GM19240 (cell line): ENCODE data around the gene IGFALS.

Source experiments
- DNase-seq: peaks from one replicate; pipeline ENCODE4 v3.0.0; 2011; ENCODE audit warnings: low spot score; ENCODE audit not compliant: insufficient read length

The IGFALS gene

DNA sequence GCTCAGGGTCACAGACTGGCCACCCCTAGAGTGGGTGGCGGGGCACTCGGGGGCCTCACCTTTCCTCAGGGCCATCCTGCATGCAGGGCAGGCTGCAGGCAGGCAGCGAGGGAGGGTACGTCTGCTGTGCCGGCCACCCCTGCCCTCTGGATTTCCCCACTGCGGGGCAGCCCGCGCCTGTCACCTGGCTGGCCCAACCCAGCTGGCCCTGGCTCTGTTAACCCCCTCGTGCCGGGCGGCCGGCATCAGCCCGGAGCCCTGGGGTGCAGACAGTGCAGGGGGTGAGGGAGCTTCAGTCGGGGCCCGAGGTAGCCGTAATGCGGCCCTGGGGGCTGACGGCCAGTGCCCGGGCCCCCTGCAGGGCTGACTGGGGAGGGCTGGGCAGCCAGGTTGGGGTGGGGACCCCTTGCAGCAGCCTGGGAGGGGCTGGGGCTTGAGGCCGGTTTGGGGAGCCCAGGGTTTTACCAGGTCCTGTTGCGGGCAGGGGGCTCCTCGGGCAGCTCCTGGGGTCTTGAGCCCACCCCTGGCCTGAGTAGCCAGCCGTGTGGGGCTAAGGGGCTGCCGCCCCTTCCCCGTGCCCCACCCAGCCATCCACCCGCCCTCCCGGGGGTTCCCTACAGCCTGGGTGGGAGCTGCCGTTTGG lies at the start of gene IGFALS:
TSS of gene IGFALS (minus strand) at position 128 of the 643 bp plus-strand sequence. CDS start at position 75, 53 bp downstream.
- no peak for DNase-seq

DNA sequence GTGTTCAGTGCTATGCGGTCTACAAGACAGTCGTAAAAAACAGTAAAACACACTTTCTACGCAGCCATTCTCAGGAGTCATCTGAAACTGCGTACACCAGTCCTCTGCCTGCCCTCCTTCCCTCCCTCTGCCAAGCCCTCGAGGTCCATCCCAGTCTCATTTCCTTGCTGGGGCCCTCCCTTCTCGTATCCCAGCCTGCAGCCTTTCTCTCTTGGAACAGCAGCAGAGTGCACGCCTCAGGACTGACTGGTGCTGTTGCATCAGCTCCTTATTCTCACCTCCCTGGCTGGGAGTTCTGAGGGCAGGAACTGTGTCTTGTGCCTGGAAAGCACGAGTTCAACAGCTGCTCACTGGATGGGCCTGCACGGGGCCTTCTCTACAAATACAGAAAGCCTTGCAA lies 46.0 kb upstream of the IGFALS start:
- no peak for DNase-seq

DNA sequence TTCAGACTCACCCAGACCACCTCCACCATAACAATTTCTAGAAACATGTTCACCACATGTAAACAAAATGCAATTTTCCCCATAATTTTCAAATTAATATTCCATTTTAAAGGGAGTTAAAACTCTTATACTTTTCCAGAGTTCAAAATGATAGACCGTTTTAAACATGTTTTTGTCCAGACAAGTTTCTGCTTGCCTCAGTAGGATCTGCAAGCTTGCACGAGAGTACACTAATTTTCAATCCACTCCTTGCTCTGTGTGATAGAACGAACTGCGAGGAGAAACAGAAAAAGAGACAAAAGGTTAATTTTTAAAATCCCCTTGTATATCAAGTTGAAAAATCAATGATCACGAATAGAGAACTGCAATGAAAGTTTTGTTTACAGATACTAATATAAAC lies 40.6 kb upstream of the IGFALS start:
- DNase-seq = no peak

DNA sequence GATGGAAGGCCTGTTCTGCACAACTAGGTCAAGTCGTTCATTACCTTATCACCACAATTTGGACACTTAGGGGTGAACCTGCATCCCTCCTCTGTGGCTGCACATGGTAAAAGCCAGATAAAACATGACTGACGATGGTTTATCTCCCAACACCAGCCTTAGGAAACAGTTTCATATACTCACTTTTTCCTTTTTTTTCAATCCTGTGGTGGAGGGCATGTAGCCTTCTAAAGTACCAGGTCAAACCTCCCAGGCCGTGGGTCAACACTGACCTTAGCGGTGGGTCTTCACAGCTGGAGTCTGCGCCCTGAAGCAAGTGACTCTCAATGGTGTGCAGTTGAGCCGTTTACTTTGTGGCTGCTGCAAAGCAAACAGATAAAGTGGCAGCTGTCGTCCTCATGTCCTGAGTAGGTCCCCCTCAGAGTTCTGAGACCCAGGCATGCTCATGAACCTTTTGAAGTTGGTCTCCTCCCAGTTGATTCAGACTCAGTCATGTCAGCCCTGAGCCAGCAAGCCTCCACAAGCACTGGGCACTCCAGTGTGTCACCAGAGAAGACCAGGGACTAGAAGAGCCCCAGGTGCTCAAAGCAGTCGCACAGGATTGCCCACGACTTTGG lies 39.4 kb upstream of the IGFALS start:
- no peak for DNase-seq

DNA sequence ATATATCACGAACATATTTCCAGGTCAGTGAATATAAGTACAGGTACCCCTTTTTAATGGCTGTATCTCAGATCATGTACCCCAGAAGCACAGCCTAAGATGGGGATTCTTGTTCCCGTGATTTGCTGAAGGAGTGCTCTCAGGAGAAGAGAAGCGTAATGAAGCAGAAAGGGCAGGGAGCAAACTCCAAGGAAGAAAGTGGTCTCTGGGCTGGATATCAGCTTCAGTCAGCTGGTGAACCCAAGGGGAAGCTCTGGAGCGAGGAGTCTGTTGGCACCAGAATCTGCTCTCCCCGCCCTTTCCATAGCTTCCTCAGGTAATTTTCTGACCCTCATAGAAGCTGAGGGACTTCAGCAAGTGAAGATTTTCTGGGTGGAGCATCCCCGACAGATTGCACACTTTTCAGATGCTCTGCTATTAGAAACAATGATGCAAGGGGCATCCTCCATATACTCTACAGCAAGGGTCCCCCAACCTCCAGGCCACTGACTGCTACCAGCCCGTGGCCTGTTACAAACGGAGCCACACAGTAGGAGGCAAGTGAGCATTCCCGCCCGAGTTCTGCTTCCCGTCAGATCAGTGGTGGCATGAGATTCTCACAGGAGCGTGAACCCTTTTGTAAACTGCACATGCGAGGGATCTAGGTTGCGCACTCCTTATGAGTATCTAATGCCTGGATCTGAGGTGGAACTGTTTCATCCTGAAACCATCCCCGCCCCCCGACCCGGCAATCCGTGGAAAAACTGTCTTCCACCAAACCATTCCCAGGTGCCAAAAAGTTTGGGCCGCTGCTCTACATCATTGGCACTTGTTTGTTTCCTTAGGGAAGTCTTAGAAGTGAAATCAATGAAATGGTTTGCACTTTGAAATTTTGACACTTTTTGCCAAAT lies 37.9 kb upstream of the IGFALS start:
- no peak for DNase-seq

GRCh38 chr16:1830213-1830612 lies 36.7 kb upstream of the IGFALS start:
- DNase-seq = no peak

DNA sequence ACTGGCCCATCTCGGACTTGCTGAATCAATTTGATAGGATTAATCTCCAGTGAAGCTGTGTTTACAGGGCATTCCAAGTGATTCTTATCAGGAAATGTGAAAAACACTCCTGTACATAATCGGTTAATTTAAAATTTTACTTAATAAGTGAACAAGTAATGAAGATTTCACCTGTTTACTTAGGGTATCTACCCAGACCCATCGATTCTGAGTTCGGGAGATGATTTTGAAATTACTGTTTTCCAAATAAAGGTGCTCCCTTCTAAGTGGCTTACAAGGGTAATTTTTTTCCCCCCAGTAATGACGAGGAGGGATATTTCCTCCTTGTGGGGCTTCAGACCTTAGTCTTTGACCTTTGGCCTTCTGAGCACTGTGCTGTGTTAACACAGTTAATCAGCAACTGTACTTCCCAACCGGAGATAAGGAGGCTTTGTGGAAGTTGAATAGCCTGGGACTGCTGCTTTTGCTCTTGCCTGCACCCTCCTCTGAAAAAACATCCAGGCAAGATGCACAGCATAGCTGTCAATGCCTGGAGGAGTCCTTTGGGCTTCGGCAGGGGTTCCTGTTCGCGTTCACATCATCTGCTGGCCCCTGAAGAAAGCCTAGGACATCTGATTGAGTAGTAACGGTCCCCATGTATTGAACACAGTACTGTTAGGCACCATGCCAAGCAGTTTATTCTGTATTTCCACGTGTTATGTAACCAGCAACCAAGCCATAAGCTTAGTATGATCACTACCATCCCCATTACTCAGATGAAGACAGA lies 35.3 kb upstream of the IGFALS start:
- no peak for DNase-seq

DNA sequence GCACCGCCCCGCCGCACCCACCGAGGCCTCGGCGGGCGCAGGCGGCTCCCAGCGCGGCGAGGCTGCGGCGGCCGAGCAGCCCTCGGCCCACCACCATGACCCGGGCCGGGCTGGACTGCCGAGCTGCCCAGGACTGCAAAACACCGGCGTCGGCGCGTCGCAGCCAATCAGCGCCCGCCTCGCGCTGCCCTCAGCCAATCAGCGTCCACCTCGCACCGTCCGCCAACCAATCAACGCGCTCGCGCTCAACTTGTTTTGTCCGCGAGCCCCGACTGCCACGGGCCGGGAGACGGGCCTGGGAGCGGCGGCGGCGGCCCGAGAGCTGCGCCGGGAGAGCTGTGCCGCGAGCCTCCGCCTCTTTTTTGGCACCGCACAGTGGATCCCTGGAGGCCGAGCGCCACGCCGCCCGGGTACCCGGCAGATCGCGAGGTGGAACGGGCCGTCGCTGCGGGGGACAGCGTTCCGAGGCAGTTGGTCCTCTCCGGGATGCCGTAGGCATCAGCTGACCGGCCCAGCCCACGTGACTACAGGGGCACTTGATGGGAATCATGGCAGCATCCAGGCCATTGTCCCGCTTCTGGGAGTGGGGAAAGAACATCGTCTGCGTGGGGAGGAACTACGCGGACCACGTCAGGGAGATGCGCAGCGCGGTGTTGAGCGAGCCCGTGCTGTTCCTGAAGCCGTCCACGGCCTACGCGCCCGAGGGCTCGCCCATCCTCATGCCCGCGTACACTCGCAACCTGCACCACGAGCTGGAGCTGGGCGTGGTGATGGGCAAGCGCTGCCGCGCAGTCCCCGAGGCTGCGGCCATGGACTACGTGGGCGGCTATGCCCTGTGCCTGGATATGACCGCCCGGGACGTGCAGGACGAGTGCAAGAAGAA lies 33.4 kb upstream of the IGFALS start, which contains the start of the genes FAHD1 and HAGH:
TSS of gene FAHD1 (plus strand) at position 516 of the 883 bp plus-strand sequence. CDS start at position 549, 33 bp downstream.
TSS of gene HAGH (minus strand) at position 135 of the 883 bp plus-strand sequence. CDS start at position 97, 38 bp downstream.
- DNase-seq = peak; percentile 93

DNA sequence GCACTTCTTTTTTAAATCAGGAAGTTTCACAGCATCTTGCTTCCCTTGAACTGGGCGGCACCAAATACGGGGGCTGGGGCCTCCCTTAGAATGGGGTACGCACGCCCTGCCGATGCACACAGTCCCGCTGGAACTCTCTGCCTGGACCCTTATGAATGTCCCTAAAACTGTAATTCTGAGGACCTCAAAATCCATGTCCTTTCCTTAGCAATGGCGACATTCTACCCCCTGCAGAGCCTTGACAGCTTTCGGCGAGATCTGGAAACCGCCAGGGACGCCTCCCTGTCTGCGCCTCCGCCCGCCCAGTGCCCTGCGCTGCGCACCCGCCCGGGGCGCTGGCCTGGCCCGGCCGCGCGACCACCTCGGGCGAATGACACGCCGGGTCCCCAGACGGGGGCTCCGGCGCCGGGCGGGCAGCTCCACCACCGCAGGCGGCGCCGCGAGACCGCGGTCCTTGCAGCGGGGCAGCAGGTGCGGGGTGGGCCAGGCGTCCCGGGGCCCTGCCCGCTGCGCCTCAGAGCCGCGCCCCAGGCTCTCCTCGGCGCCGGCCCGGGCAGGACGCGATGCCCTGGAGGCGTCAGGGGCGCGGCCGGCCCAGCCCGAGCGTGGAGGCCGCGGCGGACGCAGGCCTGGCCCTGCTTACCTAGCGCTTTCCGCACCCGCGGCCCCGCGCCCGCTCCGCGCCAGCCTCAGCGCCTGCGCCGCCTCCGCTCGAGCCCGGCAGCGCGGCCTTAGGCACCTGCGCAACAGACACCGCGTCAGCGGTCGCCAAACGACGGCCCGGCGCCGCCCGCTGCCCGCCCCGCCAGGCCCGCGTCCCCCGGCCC lies 32.6 kb upstream of the IGFALS start:
- peak; percentile 70 for DNase-seq

GRCh38 chr16:1825381-1825863 lies 31.9 kb upstream of the IGFALS start:
- DNase-seq = no peak

GRCh38 chr16:1823821-1824220 lies 30.3 kb upstream of the IGFALS start:
- DNase-seq = no peak

DNA sequence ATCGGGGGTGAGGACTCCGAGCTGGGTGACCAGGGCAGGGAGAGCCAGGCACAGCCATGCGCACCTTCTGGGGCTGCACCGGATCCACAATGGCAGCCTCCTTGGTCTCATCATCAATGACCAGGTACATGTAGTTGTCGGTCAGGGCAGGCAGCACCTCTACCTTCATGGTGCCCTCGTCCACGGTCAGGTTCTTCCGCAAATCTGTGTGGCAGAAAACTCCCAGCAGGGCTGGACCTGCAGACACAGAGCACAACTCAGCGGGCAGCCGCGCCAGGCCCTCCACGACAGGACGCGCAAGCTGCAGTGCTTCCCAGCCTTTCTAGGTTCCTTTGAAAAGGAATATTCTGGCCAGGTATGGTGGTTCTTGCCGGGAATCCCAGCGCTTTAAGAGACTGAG lies 29.3 kb upstream of the IGFALS start:
- no peak for DNase-seq

GRCh38 chr16:1821861-1822611 lies 28.5 kb upstream of the IGFALS start:
- no peak for DNase-seq

DNA sequence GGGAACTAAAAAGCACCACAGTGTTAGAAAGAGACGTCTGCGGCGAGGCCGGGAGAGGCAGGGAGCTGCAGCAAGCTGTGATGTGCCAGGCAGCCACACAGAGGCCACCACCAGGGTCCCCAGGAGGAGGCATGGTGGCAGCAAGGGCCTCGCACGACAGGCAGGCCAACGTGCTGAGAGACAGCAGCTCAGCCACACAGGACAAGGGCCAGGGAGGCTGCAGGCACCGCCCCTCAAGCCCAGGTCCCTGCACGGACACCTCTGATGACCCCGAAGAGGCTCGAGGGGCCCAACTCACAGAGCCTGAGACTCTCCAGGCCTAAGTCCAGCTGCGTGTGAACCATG lies 27.4 kb upstream of the IGFALS start:
- DNase-seq = no peak

GRCh38 chr16:1820096-1820945 lies 26.8 kb upstream of the IGFALS start:
- no peak for DNase-seq

DNA sequence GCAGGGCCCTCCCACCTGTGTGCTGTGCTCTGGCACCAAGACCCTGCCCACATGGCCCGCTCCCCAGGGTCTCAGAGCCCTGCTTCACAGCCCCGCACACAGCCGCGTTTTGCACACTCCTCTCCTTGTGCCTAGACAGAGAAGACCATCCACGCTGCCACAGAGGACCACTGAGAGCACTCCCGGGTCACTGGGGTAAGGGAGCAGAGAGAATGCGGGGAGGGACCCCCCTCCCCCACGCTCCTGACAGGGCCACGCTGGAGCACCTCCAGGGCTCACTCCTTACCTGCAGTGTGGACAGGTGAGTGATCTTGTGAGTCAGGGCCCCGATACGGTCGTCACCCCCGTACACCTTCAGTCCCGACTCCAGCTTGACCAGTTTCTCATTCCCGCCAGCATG lies 26.1 kb upstream of the IGFALS start:
- DNase-seq = no peak

- DNase-seq = no peak
These were observed 25.5 kb upstream of the IGFALS start for GRCh38 chr16:1818873-1819525.
